AG09319 (cell line): ENCODE data around the gene F10.

Experiments
- DNase-seq: peaks from one replicate; pipeline ENCODE4 v3.0.0-alpha.2; 2010; ENCODE audit warnings: low read depth; ENCODE audit errors: extremely low read depth
- CTCF ChIP-seq: IDR thresholded peaks from 2 replicates; pipeline ENCODE4 v1.5.1; 2011; ENCODE audit warnings: low read depth, mild to moderate bottlenecking, inconsistent platforms, low read length, moderate library complexity

Gene F10

DNA sequence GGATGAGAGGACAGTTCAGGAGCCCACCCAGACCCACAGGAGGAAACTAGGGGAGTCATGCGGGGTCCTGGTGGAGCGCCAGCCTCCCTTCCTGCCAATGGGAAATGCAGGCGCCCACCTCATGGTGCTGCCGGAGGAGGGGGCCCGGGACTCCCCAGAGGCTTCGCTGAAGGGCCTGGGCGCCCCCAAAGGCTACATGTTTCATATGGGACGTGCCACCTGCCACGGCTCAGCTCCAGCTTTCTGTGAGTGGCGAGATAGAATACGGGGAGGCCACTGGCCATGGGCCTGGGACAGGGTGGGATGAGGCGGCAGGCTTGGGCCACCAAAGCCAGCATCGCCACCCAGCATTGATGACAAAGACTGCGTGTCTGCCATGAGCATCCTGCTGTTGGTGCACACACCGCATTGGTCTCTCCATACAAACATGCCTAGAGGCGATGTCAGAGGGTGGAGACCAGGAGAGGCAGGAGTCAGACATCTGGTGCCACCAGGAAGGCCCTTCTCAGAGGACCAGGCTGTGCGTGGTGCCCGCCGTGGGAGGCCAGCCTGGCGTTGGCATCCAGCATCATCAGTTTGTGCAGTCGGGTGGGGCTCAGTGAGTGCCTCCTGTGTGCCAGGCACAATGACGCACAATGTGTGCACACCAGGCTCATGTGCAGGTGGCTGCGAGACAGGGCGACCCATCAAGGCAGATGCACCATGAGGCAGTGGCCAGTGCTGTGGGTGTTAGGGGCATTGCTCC is 1.2 kb upstream of the F10 start:
- no peak for TF ChIP-seq CTCF
- DNase-seq, result no peak

GRCh38 chr13:113121928-113122471 is 599 bp upstream of the F10 start:
- no peak for TF ChIP-seq CTCF
- no peak for DNase-seq

DNA sequence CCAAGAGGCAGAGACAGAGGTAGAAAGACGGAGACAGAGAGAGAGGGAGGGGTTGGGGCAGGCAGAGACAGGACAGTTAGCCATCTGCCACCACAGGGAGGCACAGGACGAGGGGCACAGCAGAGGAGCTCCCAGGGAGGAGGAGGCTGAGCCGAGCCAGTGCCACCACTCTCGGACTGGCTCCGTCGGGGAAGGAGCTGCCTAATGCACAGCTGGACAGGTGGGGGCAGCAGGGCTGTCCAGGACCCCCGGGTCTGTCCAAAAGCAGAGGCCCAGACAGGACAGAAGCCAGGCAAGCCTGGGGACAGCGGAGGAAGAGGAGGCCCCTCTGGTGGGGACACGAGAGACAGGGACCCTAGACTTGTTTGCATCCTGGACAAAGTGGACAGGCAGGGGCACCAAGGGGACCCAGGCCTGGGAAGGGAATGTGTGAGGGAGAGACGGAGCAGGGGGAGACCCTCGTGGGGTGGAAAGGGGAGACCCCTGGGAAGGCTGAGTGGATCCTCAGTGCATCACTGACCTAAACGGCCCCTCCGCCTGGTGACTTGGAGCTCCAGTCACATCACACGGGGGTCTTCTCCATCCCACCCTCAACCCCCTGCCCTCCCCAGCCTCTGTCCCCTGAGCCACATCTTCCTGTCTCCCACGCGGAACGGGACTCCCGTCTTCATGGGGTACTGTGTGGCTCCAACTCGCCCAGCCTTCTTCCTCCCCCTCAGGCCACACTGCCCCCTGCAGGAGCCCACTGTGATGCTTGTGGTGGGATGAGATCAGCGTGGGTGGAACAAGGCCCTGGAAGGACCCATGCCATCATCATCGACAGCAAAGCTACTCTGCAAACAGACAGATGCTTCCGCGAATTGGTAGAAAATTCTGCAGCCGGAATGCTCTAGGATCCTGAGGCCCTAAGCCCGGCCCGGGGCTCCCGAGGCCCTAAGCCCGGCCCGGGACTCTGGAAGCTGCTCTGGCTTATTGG is 915 bp downstream of the F10 start:
- DNase-seq, result no peak
- TF ChIP-seq CTCF, result peak; percentile 26

GRCh38 chr13:113124211-113124970 is 1.8 kb downstream of the F10 start:
- DNase-seq, result no peak
- no peak for TF ChIP-seq CTCF

DNA sequence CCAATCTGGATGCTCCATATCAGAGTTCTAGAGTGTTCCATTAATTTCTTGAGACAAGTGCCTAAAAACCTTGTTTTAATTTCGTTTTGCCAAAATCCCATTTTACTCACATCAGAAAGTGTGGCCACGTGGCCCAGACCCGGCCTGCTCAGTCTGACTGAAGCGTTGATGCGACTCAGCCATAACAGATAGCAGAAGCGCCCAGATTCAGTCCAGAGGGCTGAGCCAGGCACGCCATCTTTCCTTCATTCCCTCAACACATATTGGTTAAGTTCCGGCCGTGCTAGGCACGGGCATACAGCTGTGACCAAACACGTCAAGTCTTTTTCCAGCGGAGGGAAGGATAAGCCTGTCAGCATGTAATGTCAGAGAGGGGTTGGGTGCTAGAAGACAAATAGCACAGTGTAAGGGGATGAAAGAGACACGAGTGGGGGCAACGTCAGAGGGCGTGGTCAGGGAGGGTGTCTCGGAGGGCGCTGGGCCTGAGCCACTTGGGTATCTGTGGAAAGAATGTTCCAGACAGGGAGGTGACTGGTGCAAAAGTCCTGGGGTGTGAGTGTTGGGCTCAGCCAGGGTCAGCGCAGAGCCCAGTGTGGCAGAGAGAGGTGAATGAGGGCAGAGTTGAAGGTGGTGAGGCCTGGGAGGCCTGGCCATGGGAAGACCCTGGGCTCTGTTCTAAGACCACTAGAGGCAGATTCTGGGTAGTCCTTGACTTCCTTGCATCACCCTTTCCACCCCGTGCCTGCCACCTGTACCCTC is 3.1 kb downstream of the F10 start:
- TF ChIP-seq CTCF, result no peak
- DNase-seq, result no peak

DNA sequence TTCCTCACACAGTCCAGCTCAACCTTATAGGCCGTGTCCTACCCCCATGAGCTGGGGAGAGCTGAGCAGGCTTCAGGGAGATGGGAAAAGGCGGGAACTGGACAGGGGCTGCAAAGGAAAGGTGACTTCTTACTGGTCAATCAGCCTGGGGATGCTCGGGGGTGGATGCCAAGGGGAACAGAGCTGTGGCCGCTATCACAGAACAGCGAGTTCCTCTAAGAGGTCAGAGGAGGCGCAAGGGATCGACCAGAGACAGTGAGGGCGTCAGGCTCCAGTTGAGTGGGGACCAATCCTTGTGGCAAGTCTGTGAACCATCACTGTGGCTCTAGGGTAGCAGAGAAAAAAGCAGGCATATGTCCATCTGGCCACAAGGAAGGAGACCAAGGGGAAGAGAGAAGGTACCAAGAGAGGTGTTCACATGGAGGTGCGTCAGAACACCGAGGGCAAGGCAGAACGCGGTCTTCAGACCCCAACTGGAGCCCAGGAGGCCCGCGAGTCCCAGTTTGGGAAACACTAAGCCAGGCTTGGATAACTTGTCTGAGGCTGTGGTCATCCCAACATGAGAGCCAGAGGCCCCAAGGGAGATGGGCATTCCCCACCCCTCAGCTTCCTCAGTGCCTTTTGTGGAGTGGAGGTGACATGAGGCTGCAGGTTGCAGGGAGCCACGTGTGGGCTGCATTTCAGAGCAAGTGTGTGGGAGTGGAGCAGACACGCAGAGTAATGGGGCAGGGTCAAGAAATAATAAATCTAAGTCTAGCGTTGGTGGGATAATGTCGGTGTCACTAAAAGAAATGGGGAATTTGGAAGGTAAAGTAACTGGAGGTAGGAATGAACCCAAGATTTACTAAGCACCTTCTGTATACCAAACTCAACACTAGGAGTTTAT is 3.9 kb downstream of the F10 start:
- DNase-seq, result no peak
- TF ChIP-seq CTCF, result no peak
